ENCODE measurements around the gene IPO4.

IPO4 gene

DNA sequence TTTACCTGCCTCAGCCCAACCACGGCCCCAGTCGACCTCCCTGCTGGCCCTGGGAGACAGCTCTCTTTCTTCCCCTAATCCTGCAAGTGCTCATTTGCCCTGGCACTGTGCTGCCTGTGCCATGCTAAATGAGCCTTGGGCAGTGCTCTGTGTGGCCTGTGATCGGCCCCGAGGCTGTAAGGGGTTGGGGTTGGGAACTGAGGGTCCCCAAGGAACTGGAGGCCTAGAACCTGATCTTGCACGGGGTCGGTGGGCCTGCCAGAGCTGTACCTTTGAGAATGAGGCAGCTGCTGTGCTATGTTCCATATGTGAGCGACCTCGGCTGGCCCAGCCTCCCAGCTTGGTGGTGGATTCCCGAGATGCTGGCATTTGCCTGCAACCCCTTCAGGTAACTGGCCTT lies 38.6 kb downstream of the IPO4 start:
- TF ChIP-seq TAF1 (IDR thresholded peaks at IDR 0.05; ENCODE audit: low read depth) (no peak), CREB1 (IDR thresholded peaks at IDR 0.05; ENCODE audit: low read depth) (no peak), EGR1 (IDR thresholded peaks at IDR 0.05) (no peak), FOXM1 (IDR thresholded peaks at IDR 0.05; ENCODE audit: borderline replicate concordance, low read depth) (no peak), RAD21 (IDR thresholded peaks at IDR 0.05; ENCODE audit: low read depth) (no peak)
- TF ChIP-seq, protein P1, sequence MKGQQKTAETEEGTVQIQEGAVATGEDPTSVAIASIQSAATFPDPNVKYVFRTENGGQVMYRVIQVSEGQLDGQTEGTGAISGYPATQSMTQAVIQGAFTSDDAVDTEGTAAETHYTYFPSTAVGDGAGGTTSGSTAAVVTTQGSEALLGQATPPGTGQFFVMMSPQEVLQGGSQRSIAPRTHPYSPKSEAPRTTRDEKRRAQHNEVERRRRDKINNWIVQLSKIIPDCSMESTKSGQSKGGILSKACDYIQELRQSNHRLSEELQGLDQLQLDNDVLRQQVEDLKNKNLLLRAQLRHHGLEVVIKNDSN (IDR thresholded peaks at IDR 0.05): no peak

DNA sequence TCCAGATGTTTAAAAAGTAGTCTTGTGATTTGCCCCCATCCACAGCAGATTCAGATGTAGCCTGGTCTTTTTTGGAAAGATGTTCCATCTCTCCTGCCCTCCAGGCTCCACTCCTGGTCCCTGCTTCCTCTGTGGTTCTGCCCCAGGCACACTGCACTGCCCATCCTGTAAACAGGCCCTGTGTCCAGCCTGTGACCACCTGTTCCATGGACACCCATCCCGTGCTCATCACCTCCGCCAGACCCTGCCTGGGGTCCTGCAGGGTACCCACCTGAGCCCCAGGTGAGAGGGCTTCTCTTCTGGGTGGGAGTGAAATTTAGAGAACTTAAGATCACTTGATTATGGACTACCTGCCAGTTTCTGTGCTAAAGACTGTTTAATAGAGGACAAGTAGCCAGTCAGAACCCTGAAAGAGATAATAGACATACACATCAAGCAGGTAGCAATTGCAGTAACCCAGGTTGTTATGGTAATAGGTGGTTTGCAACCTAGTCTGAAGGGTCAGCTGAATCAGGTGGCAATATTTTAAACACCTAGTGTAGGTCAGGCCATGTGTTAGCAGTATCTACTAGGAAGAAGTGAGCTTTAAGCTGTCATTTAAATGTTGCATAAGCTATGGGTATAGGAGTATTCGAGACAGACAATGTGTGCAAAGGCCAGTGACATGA lies 39.2 kb downstream of the IPO4 start:
- no peak for TF ChIP-seq FOXM1 (IDR thresholded peaks at IDR 0.05; ENCODE audit: borderline replicate concordance, low read depth)
- TF ChIP-seq TAF1 (IDR thresholded peaks at IDR 0.05; ENCODE audit: low read depth): no peak
- TF ChIP-seq TCF12 (IDR thresholded peaks at IDR 0.05; ENCODE audit: low read depth): no peak
- TF ChIP-seq, protein P2, sequence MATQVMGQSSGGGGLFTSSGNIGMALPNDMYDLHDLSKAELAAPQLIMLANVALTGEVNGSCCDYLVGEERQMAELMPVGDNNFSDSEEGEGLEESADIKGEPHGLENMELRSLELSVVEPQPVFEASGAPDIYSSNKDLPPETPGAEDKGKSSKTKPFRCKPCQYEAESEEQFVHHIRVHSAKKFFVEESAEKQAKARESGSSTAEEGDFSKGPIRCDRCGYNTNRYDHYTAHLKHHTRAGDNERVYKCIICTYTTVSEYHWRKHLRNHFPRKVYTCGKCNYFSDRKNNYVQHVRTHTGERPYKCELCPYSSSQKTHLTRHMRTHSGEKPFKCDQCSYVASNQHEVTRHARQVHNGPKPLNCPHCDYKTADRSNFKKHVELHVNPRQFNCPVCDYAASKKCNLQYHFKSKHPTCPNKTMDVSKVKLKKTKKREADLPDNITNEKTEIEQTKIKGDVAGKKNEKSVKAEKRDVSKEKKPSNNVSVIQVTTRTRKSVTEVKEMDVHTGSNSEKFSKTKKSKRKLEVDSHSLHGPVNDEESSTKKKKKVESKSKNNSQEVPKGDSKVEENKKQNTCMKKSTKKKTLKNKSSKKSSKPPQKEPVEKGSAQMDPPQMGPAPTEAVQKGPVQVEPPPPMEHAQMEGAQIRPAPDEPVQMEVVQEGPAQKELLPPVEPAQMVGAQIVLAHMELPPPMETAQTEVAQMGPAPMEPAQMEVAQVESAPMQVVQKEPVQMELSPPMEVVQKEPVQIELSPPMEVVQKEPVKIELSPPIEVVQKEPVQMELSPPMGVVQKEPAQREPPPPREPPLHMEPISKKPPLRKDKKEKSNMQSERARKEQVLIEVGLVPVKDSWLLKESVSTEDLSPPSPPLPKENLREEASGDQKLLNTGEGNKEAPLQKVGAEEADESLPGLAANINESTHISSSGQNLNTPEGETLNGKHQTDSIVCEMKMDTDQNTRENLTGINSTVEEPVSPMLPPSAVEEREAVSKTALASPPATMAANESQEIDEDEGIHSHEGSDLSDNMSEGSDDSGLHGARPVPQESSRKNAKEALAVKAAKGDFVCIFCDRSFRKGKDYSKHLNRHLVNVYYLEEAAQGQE (IDR thresholded peaks at IDR 0.05; ENCODE audit: low read depth): no peak
- TF ChIP-seq, protein P1 (IDR thresholded peaks at IDR 0.05): no peak
- no peak for TF ChIP-seq ZBTB7A (IDR thresholded peaks at IDR 0.05; ENCODE audit: low read depth)
- TF ChIP-seq TEAD4 (IDR thresholded peaks at IDR 0.05): no peak
- TF ChIP-seq CEBPB (IDR thresholded peaks at IDR 0.05): no peak
- TF ChIP-seq CREB1 (IDR thresholded peaks at IDR 0.05; ENCODE audit: low read depth): no peak
- no peak for TF ChIP-seq EP300 (IDR thresholded peaks at IDR 0.05; ENCODE audit: borderline replicate concordance)
- no peak for TF ChIP-seq YY1 (IDR thresholded peaks at IDR 0.05; ENCODE audit: low read depth)
- TF ChIP-seq, protein P3, sequence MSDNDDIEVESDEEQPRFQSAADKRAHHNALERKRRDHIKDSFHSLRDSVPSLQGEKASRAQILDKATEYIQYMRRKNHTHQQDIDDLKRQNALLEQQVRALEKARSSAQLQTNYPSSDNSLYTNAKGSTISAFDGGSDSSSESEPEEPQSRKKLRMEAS (IDR thresholded peaks at IDR 0.05): no peak
- no peak for TF ChIP-seq RAD21 (IDR thresholded peaks at IDR 0.05; ENCODE audit: low read depth)
- TF ChIP-seq NFIC (IDR thresholded peaks at IDR 0.05): no peak
- no peak for TF ChIP-seq EGR1 (IDR thresholded peaks at IDR 0.05)

DNA sequence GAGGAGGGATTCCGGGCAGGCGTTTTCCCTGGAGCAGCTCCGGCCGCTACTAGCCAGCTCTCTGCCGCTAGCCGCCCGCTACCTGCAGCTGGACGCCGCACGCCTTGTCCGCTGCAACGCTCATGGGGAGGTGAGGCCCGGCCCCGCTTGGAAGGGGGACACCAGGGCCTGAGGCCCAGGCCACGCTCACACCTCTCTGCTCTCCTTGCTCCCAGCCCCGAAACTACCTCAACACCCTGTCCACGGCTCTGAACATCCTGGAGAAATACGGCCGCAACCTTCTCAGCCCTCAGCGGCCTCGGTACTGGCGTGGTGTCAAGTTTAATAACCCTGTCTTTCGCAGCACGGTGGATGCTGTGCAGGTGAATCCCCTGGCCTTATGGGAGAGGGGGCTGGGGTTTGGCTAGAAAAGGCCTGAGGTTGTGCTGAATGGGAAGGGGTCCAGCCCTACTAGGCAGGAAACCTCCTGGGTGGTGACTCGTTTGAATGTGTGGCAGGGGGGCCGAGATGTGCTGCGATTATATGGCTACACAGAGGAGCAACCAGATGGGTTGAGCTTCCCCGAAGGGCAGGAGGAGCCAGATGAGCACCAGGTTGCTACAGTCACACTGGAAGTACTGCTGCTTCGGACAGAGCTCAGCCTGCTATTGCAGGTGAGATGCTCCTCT lies 40.7 kb downstream of the IPO4 start:
- TF ChIP-seq ZBTB7A (IDR thresholded peaks at IDR 0.05; ENCODE audit: low read depth): no peak
- no peak for TF ChIP-seq NFIC (IDR thresholded peaks at IDR 0.05)
- no peak for TF ChIP-seq TAF1 (IDR thresholded peaks at IDR 0.05; ENCODE audit: low read depth)
- TF ChIP-seq EGR1 (IDR thresholded peaks at IDR 0.05): no peak
- no peak for TF ChIP-seq TEAD4 (IDR thresholded peaks at IDR 0.05)
- TF ChIP-seq, protein P2 (IDR thresholded peaks at IDR 0.05; ENCODE audit: low read depth): no peak
- no peak for TF ChIP-seq FOXM1 (IDR thresholded peaks at IDR 0.05; ENCODE audit: borderline replicate concordance, low read depth)
- TF ChIP-seq, protein P3 (IDR thresholded peaks at IDR 0.05): no peak
- TF ChIP-seq TCF12 (IDR thresholded peaks at IDR 0.05; ENCODE audit: low read depth): no peak
- no peak for TF ChIP-seq CEBPB (IDR thresholded peaks at IDR 0.05)
- TF ChIP-seq, protein P1 (IDR thresholded peaks at IDR 0.05): no peak

DNA sequence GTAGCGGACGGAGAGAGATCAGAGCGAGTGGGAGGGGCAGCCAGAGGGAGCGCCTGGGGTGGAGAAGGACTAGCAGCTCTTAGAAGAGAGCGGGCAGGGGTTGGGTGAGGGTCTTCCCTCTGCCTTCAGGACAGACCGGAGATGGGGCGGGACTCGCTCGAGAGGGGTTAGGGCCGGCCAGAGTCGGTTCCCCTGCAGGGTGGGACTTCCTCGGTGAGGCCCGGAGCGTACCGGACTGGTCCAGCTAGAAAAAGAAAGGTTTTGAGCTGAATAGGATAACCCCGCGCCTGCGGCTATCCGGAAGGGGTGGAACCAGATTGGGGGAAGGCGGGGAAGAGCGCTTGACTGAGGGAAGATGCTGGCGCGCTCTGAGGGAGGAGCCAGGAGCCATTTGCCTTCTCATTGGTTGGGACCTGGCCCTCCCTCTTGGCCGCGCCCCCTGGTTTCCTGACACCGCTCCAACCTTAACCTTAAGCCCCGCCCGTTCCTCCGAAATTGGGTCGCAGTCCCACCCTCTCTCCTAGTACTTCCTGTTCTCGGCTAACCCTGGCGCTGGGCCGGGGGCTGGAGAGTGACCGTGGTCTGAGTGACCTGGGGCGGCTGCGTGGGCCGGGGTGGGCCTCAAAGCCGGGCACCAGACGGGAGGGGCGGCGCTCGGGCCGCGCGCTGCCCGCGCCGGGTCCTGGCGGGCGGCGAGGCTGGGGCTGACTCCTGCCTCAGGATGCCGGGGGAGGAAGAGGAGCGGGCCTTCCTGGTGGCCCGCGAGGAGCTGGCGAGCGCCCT lies 41.4 kb downstream of the IPO4 start, which contains the start of gene RNF31:
Gene RNF31, plus strand, starts transcription at position 521 of the 783 bp plus-strand sequence. Its CDS starts 201 bp downstream, at position 722.
- TF ChIP-seq CREB1 (IDR thresholded peaks at IDR 0.05; ENCODE audit: low read depth) (no peak), TAF1 (IDR thresholded peaks at IDR 0.05; ENCODE audit: low read depth) (peak; percentile 38)

DNA sequence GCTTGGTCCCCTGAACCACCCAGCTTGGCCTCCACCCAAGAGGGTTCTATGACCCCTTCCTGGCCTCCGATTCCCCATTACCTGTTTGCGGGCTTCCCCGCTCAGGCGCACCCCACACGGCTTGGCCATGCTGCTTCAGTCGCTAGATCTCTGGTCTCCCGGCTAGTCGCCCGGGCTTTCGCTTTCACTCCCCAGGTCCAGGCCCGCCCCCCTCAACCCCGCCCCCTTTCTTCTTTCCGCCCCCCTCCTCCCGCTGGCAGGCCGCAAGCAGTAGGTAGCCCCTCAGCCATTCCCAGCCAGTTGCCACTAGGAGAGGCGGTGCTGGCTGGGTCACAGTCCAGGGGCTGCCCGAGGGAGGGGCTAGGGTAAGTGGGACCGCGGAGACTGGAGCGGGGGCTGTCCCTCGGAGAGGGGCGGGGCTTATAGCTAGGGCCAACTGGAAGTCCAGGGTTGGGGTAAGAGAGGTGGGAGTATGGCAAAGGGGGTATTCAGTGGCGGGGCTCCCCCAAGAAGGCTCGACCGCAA lies 42.1 kb downstream of the IPO4 start, which contains the start of gene PSME2:
Gene PSME2, minus strand, starts transcription at position 158 of the 525 bp plus-strand sequence. Its CDS starts 29 bp downstream, at position 129.
- no peak for TF ChIP-seq FOXM1 (IDR thresholded peaks at IDR 0.05; ENCODE audit: borderline replicate concordance, low read depth)
- TF ChIP-seq ZBTB7A (IDR thresholded peaks at IDR 0.05; ENCODE audit: low read depth): no peak
- TF ChIP-seq RAD21 (IDR thresholded peaks at IDR 0.05; ENCODE audit: low read depth): no peak
- TF ChIP-seq EP300 (IDR thresholded peaks at IDR 0.05; ENCODE audit: borderline replicate concordance): no peak
- peak; percentile 33; the same call in 1 of the 2 replicates for TF ChIP-seq TAF1 (IDR thresholded peaks at IDR 0.05; ENCODE audit: low read depth)
- TF ChIP-seq NFIC (IDR thresholded peaks at IDR 0.05): no peak
- 0 out of 2 replicates have a peak, but pooled peaks have one; percentile 4 for TF ChIP-seq TEAD4 (IDR thresholded peaks at IDR 0.05)
- TF ChIP-seq, protein P2 (IDR thresholded peaks at IDR 0.05; ENCODE audit: low read depth): no peak
